Hematopoietic multipotent progenitor cell treated with erythropoietin and hydrocortisone succinate and interleukin-3 and kit ligand, for 17 days (in vitro differentiated cells): ENCODE data around the gene FOXL2NB.

ENCODE experiments used
- DNase-seq: peaks from one replicate; pipeline ENCODE4 v3.0.0-alpha.2; 2015; ENCODE audit warnings: low spot score

The FOXL2NB gene

GRCh38 chr3:138933068-138933668 lies 13.8 kb upstream of the FOXL2NB start:
- no peak for DNase-seq

- no peak for DNase-seq
These were observed 12.9 kb upstream of the FOXL2NB start for GRCh38 chr3:138933981-138934691.

- DNase-seq, result no peak
These were observed 11.5 kb upstream of the FOXL2NB start for GRCh38 chr3:138935505-138935862.

GRCh38 chr3:138935863-138936740 lies 10.9 kb upstream of the FOXL2NB start:
- DNase-seq, result peak; percentile 36

- no peak for DNase-seq
These were observed 10.0 kb upstream of the FOXL2NB start for GRCh38 chr3:138936741-138937689.

- no peak for DNase-seq
These were observed 9.3 kb upstream of the FOXL2NB start for GRCh38 chr3:138937690-138938055.

- no peak for DNase-seq
These were observed 8.8 kb upstream of the FOXL2NB start for GRCh38 chr3:138938056-138938876.

GRCh38 chr3:138938877-138939560 lies 8.0 kb upstream of the FOXL2NB start:
- no peak for DNase-seq

- no peak for DNase-seq
These were observed 7.3 kb upstream of the FOXL2NB start for GRCh38 chr3:138939561-138940241.

- DNase-seq, result no peak
These were observed 6.6 kb upstream of the FOXL2NB start for GRCh38 chr3:138940446-138940845.

GRCh38 chr3:138941259-138941885 lies 5.6 kb upstream of the FOXL2NB start:
- DNase-seq, result no peak

- no peak for DNase-seq
These were observed 4.7 kb upstream of the FOXL2NB start for GRCh38 chr3:138942271-138942670.

- DNase-seq, result no peak
These were observed 4.0 kb upstream of the FOXL2NB start for GRCh38 chr3:138942861-138943623.

- no peak for DNase-seq
These were observed 3.0 kb upstream of the FOXL2NB start for GRCh38 chr3:138943724-138944653.

GRCh38 chr3:138944654-138944928 lies 2.4 kb upstream of the FOXL2NB start:
- DNase-seq, result no peak

GRCh38 chr3:138944929-138945708 lies 1.9 kb upstream of the FOXL2NB start:
- no peak for DNase-seq
